COR-L47 (cell line): ENCODE results near the gene MPPED1.

ENCODE experiments used
- DNase-seq: peaks from one replicate; lab custom pipeline; 2025; lab: John Stamatoyannopoulos, UW

MPPED1 gene

GRCh38 chr22:43476751-43477725 is 65.2 kb downstream of the MPPED1 start:
- DNase-seq, result no peak

DNA sequence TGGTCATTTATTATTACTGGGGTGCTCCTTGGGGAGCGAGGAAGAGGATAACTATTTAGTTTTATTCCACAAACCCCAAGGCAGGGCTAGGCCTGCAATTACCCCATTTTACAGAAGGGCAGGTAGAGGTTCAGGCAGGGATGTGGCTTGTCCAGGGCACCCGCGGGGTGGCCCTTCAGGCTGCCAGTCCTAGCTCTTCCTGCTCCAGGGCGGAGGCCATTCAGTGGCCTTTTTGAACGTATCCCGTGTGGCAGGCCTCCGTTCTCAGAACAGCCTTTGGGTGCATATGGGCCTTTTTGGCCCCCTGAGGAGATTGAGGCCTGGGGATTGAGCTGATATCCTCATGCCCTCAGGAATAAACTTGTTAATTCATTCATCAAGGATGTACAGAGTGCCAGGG is 66.2 kb downstream of the MPPED1 start:
- no peak for DNase-seq

GRCh38 chr22:43478621-43479300 is 66.9 kb downstream of the MPPED1 start:
- DNase-seq, result no peak

DNA sequence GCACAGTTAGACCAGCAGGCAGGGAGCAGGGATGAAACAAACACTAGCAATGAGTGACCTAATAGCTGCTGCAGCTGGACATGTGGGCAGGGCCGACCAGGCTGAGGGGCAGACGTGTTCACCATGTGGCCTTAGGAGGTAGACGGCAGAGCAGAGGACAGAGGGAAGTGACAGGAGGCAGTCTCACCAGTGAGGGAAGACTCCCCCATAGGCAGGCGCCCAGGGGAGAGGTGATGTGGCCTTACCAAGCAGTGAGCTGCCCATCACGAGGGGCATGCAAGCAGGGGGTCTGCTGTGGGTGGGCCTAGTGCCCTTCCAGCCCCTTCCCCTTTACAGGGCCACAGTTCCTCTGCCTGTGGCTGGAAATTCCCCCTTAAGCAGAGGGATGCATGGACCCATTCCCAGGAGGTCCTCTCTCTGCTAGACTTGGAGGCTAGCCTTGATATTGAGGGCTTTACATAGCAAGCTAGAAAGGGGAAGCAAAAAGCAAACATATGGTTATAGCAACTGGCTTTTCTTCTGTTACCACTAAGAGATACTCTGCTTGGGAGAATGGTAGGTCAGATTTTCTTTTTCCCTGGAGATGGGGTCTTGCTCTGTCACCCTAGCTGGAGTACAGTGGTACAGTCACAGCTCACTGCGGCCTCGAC is 67.6 kb downstream of the MPPED1 start:
- DNase-seq, result no peak

GRCh38 chr22:43479962-43480361 is 68.1 kb downstream of the MPPED1 start:
- DNase-seq, result no peak

DNA sequence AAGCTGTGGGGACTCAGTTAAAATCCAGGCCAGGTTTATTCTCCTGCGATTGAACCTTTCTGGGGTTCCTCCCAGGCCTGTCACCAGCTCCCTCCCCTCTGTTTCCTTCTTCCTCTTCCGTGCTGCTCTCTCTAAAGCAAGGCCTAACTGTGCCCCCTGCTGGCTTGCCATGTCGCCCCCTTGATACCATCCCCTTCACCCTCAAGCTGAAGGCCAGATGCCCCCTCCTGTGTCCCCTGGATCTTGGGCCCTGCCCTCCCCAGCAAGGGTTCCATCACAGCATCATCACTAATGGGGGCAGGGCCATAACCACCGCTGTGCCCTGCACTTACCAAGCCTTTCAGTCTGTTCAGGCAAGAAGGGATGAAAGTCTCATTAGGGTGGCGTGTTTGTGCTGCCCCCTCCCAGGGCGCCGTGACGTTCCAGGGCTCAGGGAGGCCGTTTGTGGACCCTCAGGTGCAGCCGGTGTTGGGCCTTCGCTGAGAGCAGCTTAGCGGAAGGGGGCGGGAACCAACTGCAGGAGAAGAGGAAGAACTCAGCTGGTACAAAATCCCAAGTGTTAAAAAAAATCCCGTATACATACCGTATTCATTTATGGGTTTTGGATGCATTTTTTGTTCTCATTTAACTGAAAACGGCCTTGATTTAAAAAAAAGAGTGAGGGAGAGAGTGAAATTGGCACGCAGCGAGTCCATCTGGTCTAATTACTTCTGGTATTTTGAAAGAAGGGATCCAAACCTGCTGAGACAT is 69.9 kb downstream of the MPPED1 start:
- DNase-seq, result no peak

- DNase-seq, result no peak
Measured at GRCh38 chr22:43482318-43482625, 70.5 kb downstream of the MPPED1 start.

DNA sequence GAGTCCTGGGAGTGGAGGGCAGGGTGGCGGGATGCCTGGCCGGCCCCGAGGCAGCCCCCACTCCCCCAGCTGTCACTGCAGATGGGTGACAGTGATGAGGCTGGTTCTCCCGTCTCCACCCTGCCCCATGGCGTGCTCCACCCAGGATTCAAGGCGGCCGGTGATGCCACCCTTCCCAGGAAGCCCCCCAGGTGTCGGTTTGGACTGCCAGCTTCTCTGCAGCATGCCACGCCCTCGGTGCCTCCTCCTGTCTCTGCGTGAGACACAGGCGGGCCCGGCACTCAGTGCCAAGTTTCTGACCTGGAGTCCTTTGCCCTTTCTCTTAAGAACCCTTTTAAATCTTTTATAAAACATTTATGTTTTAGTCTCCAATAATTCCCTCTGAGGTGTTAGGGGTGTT is 71.5 kb downstream of the MPPED1 start:
- DNase-seq, result no peak

- DNase-seq, result no peak
Measured at GRCh38 chr22:43483669-43484068, 71.9 kb downstream of the MPPED1 start.

DNA sequence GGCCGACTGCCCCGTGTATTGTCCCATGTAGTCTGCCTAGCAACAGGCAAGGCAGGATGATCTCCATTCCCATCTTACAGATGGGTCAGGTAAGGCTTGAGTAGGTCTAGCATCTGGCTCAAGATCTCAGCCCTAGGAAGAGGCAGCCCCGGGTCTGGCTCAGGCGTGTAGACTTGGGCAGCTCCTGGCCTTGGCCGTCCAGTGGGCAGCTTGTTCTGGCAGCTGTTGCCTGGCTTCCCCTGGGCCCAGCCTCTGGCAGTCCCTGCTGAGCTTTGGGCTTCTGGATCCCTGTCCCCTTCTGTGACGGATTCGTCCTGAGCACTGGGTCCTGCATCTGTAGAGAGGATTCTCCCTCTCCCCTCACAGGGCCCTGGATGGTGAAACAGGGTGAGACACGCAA is 72.4 kb downstream of the MPPED1 start:
- DNase-seq, result no peak

GRCh38 chr22:43485502-43486089 is 73.8 kb downstream of the MPPED1 start:
- DNase-seq, result no peak

DNA sequence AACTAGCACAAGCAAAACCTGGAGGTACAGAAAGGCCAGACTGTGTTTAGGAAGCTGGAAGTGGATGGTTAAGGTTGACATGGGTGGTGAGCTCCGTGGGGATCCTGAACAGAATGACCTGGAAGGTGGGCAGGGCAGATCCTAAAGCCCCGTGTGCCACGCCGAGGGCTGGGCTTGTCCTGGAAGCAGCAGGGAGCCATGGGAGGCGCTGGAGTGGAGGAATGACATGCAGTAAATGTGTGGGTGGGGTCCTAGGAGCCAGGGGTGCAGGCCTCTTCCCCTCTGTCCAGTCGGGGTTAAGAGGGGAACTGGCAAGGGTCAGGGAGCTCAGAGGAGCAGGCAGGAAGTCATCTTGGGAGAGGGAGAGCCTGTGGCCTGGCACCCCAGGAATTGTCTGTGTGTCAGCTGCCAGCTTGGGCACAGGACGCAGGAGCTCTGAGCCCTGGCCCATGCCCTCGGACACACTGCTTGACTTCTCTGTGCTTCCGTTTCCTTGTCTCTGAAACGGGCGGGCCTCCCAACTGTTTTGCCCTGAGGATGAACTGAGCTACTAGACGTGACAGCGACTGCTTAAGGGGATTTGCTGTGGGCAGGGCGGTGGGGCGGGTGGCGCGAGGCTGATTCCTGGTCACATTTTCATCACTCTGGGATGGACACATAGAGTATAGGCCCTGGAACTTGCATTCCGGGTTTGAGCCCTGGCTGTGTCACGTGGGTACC is 75.7 kb downstream of the MPPED1 start:
- DNase-seq, result no peak

DNA sequence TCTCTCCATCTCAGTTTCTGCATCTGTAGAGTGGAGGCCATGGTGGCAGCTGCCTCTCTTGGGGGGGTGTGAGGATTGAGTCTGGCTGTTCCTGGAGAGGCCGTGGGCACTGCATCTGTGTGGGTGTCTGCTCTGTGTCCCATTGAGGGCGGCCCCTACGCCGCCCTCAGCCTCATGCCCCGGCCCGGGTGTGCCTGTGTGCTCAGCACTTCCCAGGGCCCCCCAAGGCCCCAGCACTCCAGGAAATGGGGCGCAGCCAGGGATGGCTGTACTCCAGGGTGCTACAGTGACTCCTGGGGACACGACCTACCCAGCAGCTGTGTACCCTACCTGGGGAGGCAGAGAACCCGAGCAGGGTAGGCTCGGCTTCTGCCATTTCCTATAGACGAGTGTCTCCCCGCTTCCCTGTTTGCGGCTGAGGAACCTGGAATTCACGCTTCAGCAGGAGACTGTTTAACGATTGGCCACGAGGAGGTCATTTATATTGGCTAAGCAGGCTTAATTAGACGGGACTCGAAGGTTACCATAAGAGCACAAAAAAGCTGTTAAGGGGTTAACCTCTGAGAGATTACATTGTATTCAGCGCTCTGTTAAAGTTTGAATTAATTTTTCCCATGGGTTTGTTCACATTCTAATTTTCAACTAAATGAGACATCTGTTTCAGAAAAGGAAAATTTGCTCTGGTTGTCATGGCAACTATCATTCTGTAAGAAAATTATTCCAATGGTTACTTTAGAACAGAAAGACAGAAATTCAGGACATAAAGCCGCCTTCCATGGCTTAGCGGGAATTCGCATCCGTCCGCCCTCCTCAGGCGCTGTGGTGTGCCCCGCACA is 76.4 kb downstream of the MPPED1 start:
- no peak for DNase-seq

- no peak for DNase-seq
Measured at GRCh38 chr22:43488937-43489336, 77.1 kb downstream of the MPPED1 start.

DNA sequence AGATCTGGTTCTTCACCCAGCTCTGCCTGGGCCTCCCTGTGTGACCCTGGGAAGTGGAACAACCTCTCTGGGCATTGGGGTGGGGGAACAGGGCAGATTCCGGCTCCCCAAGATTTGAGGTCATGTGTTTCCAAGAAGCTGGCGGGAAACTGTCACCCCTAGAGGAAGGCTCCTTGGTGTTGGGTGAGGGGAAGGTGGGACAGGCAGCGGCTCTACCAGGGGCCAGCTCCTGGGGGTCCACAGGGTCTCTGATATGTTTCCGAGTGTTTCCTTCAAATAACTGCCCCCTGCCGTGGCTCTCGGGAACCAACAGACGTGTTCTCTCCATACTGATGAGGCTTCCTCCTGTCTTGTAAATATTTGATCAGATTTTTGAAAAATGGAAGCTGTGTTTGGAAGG is 78.5 kb downstream of the MPPED1 start:
- no peak for DNase-seq

DNA sequence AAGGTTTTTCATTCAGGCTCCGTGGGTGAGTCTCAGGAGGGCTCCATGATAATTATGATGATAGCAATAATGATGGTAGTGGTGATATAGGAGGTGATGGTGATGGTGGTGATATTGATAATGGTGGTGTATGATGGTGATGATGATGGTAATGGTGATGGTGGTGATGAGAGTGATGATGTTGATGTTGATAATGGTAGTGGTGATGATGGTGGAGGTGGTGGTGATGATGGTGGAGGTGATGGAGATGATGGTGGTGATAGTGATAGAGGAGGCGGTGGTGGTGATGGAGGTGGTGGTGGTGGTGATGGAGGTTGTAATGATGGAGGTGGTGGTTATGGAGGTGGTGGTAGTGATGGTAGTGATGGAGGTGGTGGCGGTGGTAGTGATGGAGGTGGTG is 79.4 kb downstream of the MPPED1 start:
- DNase-seq, result no peak

- DNase-seq, result no peak
Measured at GRCh38 chr22:43491737-43492136, 79.9 kb downstream of the MPPED1 start.

GRCh38 chr22:43493297-43493696 is 81.5 kb downstream of the MPPED1 start:
- no peak for DNase-seq

- DNase-seq, result no peak
Measured at GRCh38 chr22:43497956-43498855, 86.4 kb downstream of the MPPED1 start.
